GM10266 (cell line): ENCODE data around the gene EEIG2.
"Not testable (repeated sequence)": the region's sequence is repeated elsewhere in the genome, so short reads cannot be mapped to it uniquely, and the experiment has no call there.

Source experiments
- DNase-seq: peaks from one replicate; pipeline ENCODE4 v3.0.0; 2012; ENCODE audit errors: extremely low spot score
- CTCF ChIP-seq: IDR thresholded peaks from 2 replicates; pipeline ENCODE4 v1.5.1; 2012; ENCODE audit warnings: mild to moderate bottlenecking, low read depth; ENCODE audit not compliant: control insufficient read depth, insufficient read depth; ENCODE audit errors: missing control alignments

Gene EEIG2

GRCh38 chr1:108534759-108535158, 25.1 kb upstream of the EEIG2 start:
- no peak for TF ChIP-seq CTCF
- no peak for DNase-seq

- not testable (repeated sequence) for DNase-seq
Measured at GRCh38 chr1:108535315-108535897, 24.5 kb upstream of the EEIG2 start.

GRCh38 chr1:108536021-108536420, 23.9 kb upstream of the EEIG2 start:
- not testable (repeated sequence) for DNase-seq

GRCh38 chr1:108536791-108537190, 23.1 kb upstream of the EEIG2 start:
- not testable (repeated sequence) for DNase-seq

- DNase-seq = no peak
- TF ChIP-seq CTCF = no peak
Measured at GRCh38 chr1:108537976-108538375, 21.9 kb upstream of the EEIG2 start.

GRCh38 chr1:108540977-108541376, 18.9 kb upstream of the EEIG2 start:
- no peak for DNase-seq
- TF ChIP-seq CTCF = no peak

GRCh38 chr1:108541861-108542260, 18.0 kb upstream of the EEIG2 start:
- DNase-seq = no peak
- no peak for TF ChIP-seq CTCF

GRCh38 chr1:108547493-108547892, 12.4 kb upstream of the EEIG2 start:
- not testable (repeated sequence) for DNase-seq

- no peak for TF ChIP-seq CTCF
- peak; percentile 52 for DNase-seq
Measured at GRCh38 chr1:108551137-108551862, 8.6 kb upstream of the EEIG2 start.
